GM21528 (cell line): Measurements from ENCODE around the gene ACADM.
"Not testable (repeated sequence)": the region's sequence is repeated elsewhere in the genome, so short reads cannot be mapped to it uniquely, and the experiment has no call there.

Source experiments
- ATAC-seq: cut with Tn5 transposase; IDR thresholded peaks from one replicate; pipeline ENCODE4 v1.9.1; 2021; ENCODE audit warnings: mild to moderate bottlenecking, moderate library complexity; ENCODE audit not compliant: unreplicated experiment, low FRiP score

The ACADM gene

DNA sequence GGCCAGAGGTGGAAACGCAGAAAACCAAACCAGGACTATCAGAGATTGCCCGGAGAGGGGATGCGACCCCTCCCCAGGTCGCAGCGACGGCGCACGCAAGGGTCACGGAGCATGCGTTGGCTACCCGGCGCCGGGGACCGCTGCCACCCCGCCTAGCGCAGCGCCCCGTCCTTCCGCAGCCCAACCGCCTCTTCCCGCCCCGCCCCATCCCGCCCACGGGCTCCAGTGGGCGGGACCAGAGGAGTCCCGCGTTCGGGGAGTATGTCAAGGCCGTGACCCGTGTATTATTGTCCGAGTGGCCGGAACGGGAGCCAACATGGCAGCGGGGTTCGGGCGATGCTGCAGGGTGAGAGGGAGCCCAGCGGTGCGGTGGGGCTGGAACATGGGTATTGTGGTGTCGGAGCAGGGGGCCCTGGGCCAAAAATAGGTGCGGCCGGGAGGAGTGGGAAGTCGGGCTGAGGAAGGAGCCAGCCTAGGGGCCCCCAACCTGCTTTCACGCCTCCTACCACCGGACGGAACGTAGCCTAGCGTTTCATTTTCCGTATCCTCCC, at the start of gene ACADM:
TSS of gene ACADM (plus strand) at position 238 of the 551 bp plus-strand sequence. CDS start at position 317, 79 bp downstream.
- peak; percentile 92 for ATAC-seq

DNA sequence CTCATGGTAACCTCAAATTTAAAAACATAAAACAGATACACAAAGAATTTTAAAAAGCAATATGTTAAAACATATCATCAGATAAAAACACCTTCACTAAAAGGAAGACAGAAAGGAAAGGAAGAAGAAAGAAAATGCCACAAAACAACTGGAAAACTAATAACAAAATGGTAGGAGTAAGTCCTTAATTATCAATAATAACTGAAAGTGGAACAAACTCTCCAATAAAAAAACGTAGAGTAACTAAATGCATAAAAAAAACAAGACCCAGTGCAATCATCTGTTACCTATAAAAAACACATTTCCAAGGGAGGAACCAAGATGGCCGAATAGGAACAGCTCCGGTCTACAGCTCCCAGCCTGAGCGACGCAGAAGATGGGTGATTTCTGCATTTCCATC, 47.1 kb upstream of the ACADM start:
- ATAC-seq, result no peak

DNA sequence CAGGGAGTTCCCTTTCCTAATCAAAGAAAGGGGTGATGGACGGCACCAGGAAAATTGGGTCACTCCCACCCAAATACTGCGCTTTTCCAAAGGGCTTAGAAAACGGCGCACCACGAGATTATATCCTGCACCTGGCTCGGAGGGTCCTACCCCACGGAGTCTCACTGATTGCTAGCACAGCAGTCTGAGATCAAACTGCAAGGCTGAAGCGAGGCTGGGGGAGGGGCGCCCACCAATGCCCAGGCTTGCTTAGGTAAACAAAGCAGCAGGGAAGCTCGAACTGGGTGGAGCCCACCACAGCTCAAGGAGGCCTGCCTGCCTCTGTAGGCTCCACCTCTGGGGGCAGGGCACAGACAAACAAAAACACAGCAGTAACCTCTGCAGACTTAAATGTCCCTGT, 46.5 kb upstream of the ACADM start:
- not testable (repeated sequence) for ATAC-seq

DNA sequence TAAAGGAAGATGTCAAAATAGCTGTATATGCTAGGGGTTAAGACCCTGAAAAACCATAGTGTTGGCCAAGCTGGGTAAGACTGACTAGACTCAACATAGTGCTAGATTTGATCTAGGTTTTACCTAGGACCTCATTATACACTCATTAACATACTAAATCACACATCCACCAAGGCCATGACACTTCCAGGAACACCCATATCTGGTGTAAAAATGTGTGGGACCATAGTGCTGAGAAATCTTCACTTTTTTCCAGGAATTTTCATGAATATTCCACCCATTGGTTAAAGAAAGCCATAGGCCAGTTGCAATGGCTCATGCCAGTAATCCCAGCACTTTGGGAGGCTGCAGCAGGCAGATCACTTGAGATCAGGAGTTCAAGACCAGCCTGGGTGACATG, 34.0 kb upstream of the ACADM start:
- ATAC-seq, result no peak

DNA sequence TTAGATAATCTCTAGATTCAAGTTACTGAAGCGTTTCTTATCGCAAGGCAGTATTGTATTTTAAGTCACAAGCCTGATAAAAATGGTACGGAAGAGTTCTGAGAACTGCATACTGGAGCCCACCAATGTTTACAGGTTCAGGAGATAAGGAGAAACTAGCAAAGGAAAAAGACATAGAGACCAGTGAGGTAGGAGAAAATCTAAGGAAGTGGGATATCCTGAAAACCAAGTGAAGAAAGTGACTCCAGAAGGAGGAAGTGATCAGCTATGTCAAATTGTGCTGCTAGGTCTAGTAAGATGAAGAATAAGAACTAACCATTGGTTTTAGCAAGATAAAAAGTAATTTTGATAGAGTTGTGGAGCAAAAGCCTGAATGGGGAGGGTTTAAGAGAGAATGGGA, 31.0 kb upstream of the ACADM start:
- ATAC-seq, result no peak

DNA sequence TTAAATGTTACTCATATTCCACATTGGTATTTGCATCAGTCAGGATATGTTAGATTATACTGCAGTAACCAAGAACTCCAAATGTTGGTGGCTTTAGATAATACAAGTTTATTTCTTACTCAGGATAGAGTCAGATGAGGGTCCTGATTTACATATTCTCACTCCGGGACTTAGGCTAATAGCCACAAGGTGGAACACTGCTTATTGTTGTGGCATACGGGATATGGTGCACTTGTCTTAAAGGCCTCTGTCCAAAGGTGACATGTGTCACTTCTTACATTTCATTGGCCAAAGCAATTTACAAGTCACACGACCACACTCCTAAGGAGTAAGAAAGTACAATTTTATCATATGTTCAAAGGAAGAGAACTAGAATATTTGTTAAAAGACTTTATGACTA, 28.5 kb upstream of the ACADM start:
- no peak for ATAC-seq

DNA sequence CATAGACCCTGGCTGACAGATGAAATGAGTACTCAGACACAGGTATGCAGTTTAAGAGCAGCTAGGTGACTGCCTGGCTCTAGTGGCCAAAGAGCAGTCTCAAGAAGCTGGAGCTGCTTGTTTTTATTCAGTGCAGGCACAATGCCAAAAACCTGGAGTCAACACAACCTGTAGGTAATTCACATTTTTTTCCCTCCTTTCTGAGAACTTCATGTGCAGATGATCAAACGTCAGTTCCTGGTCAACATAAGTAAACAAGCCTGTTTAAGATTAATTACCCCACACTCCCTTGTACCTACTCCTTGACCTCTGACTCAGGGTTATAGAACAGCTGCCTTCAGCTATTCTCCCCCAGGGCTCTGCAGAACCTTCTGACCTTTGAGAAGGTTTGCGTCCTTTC, 17.3 kb upstream of the ACADM start:
- no peak for ATAC-seq

DNA sequence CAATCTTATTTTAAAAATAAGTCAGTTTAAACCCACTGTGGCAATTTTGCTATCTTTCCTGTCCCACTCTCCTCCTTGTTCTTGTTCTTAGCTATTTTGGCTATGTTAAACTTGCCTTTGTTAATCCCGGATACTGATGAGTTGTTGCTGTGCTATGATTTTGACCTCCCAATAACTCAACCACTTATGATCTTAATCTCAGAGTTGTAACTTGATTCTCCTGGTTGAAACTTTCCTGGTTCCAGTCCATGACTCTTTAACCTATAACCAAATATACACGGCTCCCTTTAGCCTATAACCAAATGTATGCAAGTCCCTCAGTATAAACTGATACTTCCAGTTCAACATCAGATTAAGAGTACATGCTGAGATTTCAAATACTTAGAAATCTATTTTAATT, 15.6 kb upstream of the ACADM start:
- ATAC-seq, result no peak

DNA sequence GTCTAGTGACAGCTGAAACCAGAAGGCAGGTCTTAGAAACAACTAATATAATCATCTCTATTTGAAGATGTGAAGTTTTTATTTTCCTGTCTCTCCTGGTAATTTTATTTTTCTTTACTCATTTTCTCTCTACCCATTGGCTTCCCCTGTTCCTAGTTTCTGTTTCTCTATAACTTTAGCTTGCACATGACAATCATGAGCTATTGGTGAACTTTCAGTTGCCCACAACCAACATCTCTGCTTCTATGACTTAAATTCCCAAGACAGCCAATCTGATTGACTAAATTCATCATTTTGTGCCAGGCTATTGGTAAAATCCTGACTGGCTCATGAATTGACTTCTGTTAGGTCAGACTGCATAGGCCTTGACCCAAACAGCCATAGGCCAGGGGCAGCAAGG, 13.7 kb upstream of the ACADM start:
- ATAC-seq, result no peak

DNA sequence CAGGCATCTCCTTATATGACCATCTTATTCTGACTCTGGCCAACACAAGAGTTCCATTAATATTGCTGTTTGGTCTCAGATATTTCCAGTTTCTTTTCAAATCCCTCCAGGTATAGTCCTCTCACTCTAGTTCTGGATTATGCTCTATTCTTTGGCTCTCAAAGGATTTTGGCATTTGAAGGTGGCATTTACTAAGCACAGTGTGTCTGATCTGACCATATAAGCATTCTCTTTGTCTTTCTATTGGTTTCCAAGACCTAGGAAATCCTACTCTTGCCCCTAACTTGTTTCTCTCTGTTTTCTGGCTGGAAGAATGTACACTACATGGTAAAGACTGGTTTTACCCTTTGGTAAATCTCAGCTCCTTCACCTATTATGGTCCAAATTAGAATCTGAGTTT, 12.7 kb upstream of the ACADM start:
- ATAC-seq, result no peak

DNA sequence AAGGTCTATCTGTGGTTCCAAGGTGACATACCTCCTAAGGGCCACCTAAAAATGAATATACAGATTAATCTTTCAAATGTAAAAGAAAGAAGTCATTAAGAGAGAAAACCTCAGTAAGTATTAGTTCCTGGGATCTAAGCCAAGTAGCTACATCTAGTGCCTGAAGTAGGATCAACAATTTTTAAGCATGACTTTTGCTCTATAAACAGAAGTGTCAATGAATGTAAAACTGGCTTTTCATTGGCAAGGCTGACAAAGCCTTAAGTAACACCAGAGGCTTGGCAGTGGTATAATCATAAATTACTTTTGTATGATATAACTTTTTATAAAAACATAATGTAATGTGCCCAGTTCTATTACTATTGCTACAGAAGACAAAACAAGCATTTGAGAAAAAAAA, 12.2 kb upstream of the ACADM start:
- no peak for ATAC-seq

DNA sequence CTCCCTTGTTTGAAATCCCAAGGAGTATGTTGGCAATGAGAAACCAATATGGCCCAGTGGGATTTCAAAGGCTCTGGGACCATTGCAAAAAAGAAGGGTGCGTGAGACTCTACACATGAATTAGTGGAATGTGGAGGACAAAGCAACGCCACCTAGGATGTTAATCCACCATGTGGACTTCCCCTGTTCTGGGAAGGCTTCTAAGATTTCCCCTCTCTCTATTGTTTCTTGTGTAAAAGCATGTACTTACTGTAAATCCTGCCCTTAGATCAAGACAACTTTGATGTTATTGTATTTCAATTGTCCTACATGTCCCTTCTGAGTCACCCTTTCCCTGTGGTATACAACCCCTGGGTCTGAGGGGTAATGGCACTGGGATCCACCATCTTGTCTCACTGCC, 4.7 kb upstream of the ACADM start:
- no peak for ATAC-seq

DNA sequence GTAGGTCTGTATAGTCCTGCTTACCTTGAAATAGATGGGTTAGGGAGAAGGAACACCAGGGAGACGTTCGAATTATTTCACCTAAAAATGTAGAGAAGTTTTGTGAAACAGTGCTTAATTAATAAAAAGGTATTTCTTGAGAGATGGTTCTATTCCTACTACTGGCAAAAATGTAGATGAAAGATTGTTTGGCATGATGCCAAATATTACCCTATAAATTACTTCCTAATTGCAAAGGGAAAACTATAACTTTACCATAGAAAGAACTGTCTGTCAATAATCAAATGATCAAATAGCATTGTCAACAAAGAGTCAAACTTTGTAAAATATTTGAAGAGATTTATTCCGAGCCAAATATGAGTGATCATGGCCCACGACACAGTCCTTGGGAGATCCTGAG, 4.2 kb upstream of the ACADM start:
- no peak for ATAC-seq

DNA sequence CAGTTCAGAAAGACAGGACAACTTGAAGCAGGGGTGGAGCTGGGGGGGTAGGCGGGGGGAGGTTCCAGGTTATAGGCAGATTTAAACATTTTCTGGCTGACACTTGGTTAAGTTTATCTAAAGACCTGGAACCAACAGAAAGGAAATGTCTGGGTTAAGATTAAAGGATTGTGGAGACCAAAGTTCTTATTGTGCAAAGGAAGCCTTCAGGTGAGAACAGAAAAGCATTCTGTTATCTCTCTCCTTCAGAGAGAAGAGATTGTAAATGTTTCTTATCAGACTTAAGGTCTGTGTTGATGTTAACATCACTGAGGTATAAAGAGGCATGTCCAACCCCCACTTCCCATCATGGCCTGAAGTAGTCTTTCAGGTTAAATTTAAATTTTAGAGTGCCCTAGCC, 3.7 kb upstream of the ACADM start:
- no peak for ATAC-seq

DNA sequence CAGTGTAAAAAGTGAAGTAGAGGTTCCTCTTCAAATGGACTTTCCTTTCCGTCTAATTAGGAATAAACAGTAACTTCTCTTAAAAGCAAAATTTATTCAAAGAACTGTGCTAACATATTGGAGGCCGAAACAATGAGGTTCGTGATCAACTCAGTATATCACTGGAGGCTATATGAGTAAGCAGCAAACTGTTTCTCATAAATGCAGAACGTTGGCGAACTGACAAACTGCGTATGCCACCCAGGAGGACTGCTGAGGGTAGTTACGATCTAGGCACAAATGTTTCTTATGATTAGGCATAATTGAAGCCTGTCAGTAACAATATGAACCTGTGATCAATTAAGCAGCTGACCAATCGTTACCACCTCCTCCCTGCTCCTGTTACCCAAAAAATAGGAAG, 2.3 kb upstream of the ACADM start:
- not testable (repeated sequence) for ATAC-seq

DNA sequence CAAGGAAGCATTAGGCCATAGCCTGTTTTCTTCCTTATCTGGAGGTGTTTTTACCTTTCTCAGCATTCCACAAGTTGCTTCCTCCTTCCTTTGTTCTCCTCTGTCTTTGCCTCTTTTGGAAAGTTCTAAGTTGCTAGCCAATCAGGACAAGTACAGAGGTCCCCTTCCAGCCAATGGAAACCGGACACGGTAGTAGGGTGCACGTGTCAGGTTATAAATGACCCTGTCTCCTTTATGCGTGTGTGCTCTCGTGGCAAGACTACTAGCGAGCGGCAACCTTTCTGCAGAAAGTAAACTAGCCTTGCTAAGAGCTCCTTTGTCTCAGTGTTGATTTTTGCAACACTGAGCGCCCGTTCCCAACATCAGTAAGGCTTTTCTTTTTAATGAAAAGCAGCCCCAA, 1.5 kb upstream of the ACADM start:
- ATAC-seq, result no peak

DNA sequence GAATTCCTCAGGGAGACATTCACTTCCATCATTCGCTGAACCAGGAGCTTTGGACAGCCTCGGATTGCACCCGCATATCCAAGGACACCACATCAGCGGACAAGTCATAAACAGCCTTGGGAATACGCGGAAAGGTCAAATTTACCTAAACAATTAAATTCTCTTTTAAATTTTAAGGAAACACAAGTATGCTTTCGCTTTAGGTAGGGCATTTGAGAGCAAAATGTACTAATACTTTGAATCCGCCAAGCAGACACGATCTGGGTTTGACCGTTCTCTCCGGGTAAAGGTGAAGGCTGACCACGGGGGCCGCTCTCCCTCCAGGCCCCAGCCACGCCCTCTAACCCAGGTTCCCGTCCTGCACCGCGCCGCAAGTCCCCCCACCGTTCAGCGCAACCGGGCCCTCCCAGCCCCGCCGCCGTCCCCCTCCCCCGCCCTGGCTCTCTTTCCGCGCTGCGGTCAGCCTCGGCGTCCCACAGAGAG, 479 bp upstream of the ACADM start:
- ATAC-seq, result peak; percentile 72

DNA sequence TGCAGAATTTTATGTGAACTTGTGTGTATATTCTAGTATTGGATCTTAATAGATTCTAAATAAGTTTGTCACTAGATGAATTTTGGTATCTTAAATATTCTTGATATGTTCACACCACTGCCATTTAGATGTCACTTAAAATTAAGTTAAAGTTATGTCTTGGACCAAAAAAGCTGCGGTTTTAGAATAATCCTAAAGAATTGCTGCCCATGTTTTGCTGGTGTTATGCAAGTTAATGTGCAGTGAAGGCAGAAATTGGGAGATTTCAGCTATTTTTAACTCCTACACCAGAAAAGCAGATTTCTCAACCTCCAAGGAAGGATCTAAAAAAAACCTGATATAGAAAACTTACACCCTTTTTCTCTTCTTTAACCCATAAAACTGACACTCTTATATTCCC, 757 bp downstream of the ACADM start:
- ATAC-seq, result no peak

DNA sequence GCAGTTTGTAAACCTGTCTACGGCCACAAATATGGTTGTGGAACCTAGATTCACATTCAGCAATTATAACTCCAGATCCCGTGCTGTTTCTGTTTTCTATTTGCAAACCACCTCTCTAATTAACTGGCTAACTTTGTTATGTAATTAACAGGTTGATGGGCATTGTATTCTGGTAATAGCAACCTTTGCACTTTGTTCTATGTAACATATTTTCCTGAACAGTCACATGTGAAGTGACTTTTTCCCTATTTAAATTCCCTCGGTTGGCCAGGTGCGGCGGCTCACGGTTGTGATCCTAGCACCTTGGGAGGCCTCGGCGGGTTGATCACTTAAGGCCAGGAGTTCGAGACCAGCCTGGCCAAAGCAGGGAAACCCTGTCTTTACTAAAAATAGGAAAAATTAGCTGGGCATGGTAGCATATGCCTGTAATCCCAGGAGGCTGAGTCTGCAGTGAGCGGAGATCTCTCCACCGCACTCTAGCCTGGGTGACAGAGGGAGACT, 1.4 kb downstream of the ACADM start:
- no peak for ATAC-seq

DNA sequence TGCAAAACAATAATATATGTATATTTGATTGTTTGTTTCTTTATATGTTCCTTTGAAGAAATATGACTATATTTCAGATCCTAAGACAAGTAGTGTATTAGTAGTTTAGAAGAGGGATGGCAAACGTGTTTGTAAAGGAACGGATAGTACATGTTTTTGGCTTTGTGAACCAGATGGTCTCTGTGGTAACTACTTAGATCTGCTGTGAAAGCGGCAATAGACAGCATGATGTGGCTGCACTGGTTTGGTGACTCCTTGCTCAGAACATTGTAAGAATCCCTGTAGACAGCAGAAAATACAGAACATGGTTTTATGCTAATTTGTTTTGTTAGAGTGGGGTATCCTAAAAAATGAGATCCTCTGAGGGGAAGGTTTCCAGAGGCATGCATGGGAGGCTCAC, 3.1 kb downstream of the ACADM start:
- ATAC-seq, result no peak

DNA sequence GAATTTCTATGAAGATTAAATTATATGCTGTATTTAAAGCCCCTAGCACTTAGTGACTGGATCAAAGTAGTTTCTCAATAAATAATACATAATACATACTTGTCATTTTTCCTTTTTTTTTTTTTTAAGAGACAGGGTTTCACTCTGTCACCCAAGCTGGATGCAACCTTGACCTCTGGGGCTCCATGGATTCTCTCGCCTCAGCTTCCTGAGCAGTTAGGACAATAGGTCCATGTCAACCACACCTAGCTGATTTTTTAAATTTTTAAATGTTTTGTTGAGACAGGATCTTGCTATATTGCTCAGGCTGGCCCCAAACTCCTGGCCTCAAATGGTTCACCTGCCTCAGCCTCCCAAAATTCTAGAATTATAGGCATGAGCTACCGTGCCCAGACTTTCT, 5.9 kb downstream of the ACADM start:
- ATAC-seq, result no peak

DNA sequence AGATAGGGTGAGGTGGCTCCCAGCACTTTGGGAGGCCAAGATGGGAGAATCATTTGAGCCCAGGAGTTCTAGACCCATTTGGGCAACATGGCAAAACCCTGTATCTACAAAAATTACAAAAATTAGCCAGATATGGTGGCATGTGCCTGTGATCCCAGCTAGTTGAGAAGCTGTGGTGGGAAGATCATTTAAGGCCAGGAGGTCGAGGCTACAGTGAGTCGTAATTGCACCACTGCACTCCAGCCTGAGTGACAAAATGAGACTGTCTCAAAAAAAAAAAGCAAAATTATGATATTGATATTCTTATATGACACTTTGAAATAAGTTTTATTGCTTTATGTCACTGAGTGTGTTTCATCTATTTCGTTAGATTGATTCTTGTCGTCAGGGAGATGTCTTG, 7.4 kb downstream of the ACADM start:
- ATAC-seq, result no peak

DNA sequence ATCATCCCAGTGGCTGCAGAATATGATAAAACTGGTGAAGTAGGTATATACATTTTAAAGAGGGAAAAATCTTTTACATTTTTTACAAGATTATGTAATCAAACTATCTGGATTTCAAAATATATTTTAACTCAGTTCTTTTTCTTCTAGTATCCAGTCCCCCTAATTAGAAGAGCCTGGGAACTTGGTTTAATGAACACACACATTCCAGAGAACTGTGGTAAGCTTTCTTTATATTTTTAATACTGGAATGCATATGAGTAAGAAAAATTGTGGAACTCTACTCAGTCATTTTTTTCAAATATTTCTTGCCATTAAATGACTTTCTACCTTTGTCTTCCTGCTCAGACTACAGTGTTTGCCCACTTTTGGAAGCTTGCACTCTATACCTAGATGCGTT, 8.2 kb downstream of the ACADM start:
- no peak for ATAC-seq
